ENCODE results near the gene TANGO2.
A peak's percentile ranks its signal among the peaks of the same experiment; 100 is the strongest.

TANGO2 gene

GRCh38 chr22:20015187-20015625 lies 5.7 kb upstream of the TANGO2 start:
- Histone ChIP-seq H3K36me3 (ENCODE audit: insufficient read depth, low read length) (no peaks in the 10 kb centered on the region), H3K4me2 (ENCODE audit: low read length) (no peak overlapping the region), H2AFZ (ENCODE audit: low read length) (no peak overlapping the region), H3K27me3 (ENCODE audit: insufficient read depth, low read length) (0 out of 2 replicates have a peak, but pooled peaks cover 3% of the 10 kb centered on the region), H3K79me2 (ENCODE audit: insufficient read depth, low read length) (no peaks in the 10 kb centered on the region), H3K9me3 (ENCODE audit: low read length) (no peaks in the 10 kb centered on the region), H3K9me2 (ENCODE audit: low read depth, low read length) (no peaks in the 10 kb centered on the region), H3K4me1 (ENCODE audit: insufficient read depth, low read length, severe bottlenecking) (peaks cover 15% of the 10 kb centered on the region), H4K20me1 (ENCODE audit: insufficient read depth, low read length) (no peaks in the 10 kb centered on the region), H3F3A (ENCODE audit: insufficient read depth, low read length) (no peaks in the 10 kb centered on the region), H3K9ac (ENCODE audit: low read length) (no peak overlapping the region), H3K27ac (ENCODE audit: low read depth, low read length, poor library complexity, severe bottlenecking) (no peak overlapping the region), H3K4me3 (ENCODE audit: low read depth, low read length, poor library complexity, severe bottlenecking) (no peak overlapping the region)
- TF ChIP-seq CTCF (IDR thresholded peaks at IDR 0.05; ENCODE audit: low read length), result no peak
- no peak for TF ChIP-seq EZH2 (IDR thresholded peaks at IDR 0.05; ENCODE audit: borderline replicate concordance, low read length)

DNA sequence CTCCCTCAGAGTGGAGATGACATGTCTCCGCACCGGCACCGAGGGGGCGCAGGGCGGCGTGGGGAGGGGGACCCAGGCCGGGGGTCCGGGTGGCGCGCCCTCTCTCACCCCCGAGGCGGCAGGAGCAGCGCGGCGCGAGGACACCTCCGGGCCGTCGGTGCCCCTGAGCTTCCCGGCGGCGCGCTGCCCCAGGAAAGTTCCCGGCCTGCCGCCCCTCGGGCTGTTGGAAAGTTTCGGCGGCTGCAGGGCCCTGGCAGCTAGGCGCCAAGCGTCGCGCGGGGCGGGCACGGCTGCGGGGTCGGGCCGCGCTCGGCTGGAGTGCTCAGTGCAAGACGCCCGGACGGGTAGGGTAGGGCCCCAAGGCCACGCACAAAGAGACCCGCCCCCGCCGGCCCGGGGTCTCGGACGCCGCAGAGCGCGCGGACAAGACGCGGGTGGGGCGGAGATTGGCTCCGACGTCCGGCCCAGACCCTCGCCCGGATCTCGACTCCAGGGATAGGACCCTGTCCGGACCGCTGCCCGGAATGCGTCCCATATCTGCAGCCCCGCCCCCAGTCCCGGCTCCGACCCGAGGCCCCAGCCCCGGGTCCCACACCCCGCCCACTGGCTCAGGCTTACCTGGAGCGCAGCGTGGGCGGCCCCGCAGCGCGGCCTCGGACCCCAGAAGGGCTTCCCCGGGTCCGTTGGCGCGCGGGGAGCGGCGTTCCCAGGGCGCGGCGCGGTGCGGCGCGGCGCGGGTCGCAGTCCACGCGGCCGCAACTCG lies 4.8 kb upstream of the TANGO2 start:
- H3K9me2 ChIP-seq (ENCODE audit: low read depth, low read length), result no peaks in the 10 kb centered on the region
- H3K36me3 ChIP-seq (ENCODE audit: insufficient read depth, low read length), result no peaks in the 10 kb centered on the region
- 0 out of 2 replicates have a peak, but pooled peaks cover 3% of the 10 kb centered on the region for H3K27me3 ChIP-seq (ENCODE audit: insufficient read depth, low read length)
- TF ChIP-seq EZH2 (IDR thresholded peaks at IDR 0.05; ENCODE audit: borderline replicate concordance, low read length) (no peak), CTCF (IDR thresholded peaks at IDR 0.05; ENCODE audit: low read length) (no peak)
- peak overlapping the region; percentile 71 for H3K4me2 ChIP-seq (ENCODE audit: low read length)
- peaks cover 19% of the 10 kb centered on the region for H3K4me1 ChIP-seq (ENCODE audit: insufficient read depth, low read length, severe bottlenecking)
- H4K20me1 ChIP-seq (ENCODE audit: insufficient read depth, low read length), result no peaks in the 10 kb centered on the region
- peak overlapping the region; percentile 66 for H3K9ac ChIP-seq (ENCODE audit: low read length)
- H3K4me3 ChIP-seq (ENCODE audit: low read depth, low read length, poor library complexity, severe bottlenecking), result peak overlapping the region; percentile 85
- no peak overlapping the region for H2AFZ ChIP-seq (ENCODE audit: low read length)
- H3F3A ChIP-seq (ENCODE audit: insufficient read depth, low read length), result no peaks in the 10 kb centered on the region
- no peak overlapping the region for H3K27ac ChIP-seq (ENCODE audit: low read depth, low read length, poor library complexity, severe bottlenecking)
- no peaks in the 10 kb centered on the region for H3K79me2 ChIP-seq (ENCODE audit: insufficient read depth, low read length)
- H3K9me3 ChIP-seq (ENCODE audit: low read length), result no peaks in the 10 kb centered on the region

GRCh38 chr22:20016734-20017621 lies 3.9 kb upstream of the TANGO2 start, which contains the start of gene ARVCF:
TSS of gene ARVCF (minus strand) at chr22:20016823. CDS start at chr22:19990794, 26,029 bp downstream.
- peak within 1 kb of the TSS; percentile 85 for H3K4me3 ChIP-seq (ENCODE audit: low read depth, low read length, poor library complexity, severe bottlenecking)
- peak within 1 kb of the TSS; percentile 67; the same call in 1 of the 2 replicates for H2AFZ ChIP-seq (ENCODE audit: low read length)
- 0 out of 2 replicates have a peak, but pooled peaks cover 3% of the 10 kb centered on the region for H3K27me3 ChIP-seq (ENCODE audit: insufficient read depth, low read length)
- peak within 1 kb of the TSS; percentile 66 for H3K9ac ChIP-seq (ENCODE audit: low read length)
- peaks cover 5% of the 10 kb centered on the region; the same call in 1 of the 2 replicates for H3K79me2 ChIP-seq (ENCODE audit: insufficient read depth, low read length)
- TF ChIP-seq EZH2 (IDR thresholded peaks at IDR 0.05; ENCODE audit: borderline replicate concordance, low read length) (no peak), CTCF (IDR thresholded peaks at IDR 0.05; ENCODE audit: low read length) (no peak)
- no peaks in the 10 kb centered on the region for H3K9me3 ChIP-seq (ENCODE audit: low read length)
- H3K27ac ChIP-seq (ENCODE audit: low read depth, low read length, poor library complexity, severe bottlenecking), result no peak within 1 kb of the TSS
- no peaks in the 10 kb centered on the region for H3K36me3 ChIP-seq (ENCODE audit: insufficient read depth, low read length)
- H3K9me2 ChIP-seq (ENCODE audit: low read depth, low read length), result no peaks in the 10 kb centered on the region
- peaks cover 25% of the 10 kb centered on the region for H3K4me1 ChIP-seq (ENCODE audit: insufficient read depth, low read length, severe bottlenecking)
- no peaks in the 10 kb centered on the region for H3F3A ChIP-seq (ENCODE audit: insufficient read depth, low read length)
- H3K4me2 ChIP-seq (ENCODE audit: low read length), result peak within 1 kb of the TSS; percentile 71
- H4K20me1 ChIP-seq (ENCODE audit: insufficient read depth, low read length), result no peaks in the 10 kb centered on the region
